ENCODE measurements around the gene TMEM150B.

The TMEM150B gene

DNA sequence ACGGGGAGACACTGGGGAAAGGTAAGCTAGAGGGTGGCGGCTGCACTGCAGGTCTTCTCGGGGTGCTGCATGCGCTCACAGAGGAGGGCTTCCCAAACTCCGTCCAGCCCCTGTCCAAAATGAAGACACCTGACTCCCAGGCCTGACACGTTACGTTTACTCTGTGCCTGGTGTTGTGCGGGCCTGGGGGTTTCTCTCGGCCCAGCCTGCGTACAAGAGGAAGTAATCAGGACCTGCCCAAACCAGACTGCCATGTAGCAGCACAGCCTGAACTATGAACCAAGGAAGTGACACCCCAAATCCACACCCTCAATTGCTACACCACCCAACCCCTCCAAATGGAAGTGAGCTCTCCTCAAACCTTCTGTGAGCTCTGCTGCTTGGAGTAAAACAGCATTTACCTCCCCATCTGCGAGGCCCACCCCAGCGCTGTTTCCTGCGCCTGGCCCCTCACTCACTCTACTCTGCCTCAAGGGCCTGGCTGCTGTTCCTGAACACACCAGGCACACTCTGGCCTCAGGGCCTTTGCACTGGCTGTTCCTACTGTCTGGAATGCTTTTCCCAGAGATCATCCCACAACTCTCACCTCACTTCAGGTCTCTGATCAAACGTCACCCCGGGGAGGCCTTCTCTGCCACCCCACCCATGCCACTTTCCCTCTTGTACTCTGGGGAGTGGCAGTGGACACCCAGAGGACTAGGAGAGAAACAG, 48.3 kb downstream of the TMEM150B start:
- no peak for DNase-seq

DNA sequence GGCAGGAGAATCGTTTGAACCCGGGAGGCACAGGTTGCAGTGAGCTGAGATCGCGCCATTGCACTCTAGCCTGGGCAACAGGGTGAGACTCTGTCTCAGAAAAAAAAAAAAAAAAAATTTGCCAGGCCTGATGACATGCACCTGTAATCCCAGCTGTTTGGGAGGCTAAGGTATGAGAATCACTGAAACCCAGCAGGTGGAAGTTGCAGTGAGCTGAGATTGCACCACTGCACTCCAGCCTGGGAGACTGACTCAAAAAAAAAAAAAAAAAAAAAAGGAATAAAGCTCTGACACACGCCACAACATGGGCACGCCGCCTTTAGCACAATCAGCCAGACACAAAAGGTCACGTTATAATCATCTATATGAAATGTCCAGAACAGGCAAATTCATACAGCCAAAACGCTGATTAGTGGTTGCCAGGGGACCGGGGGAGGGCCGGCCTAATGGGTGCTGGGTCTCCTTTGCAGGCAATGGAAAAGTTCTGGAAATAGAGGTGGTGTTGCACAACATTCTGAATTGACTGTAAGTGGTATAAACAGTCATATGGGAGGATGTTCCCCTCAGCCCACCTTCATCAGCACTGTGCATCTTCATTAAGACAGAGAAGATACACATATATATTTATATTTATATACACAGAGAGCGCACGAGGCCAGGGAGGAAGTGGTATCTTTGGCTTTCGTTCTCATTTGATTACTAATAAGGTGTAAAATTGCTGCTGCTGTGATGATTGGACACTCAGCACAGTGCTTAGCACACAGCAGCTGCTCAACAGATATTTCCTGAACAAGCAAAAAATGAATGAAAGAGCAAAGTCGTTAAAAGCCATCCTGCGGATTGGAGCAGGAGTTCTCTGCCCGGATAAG, 49.1 kb downstream of the TMEM150B start:
- DNase-seq: no peak

- no peak for DNase-seq
Observed at GRCh38 chr19:55273978-55274707, 51.0 kb downstream of the TMEM150B start.

GRCh38 chr19:55272142-55272541, 53.0 kb downstream of the TMEM150B start:
- DNase-seq: no peak

DNA sequence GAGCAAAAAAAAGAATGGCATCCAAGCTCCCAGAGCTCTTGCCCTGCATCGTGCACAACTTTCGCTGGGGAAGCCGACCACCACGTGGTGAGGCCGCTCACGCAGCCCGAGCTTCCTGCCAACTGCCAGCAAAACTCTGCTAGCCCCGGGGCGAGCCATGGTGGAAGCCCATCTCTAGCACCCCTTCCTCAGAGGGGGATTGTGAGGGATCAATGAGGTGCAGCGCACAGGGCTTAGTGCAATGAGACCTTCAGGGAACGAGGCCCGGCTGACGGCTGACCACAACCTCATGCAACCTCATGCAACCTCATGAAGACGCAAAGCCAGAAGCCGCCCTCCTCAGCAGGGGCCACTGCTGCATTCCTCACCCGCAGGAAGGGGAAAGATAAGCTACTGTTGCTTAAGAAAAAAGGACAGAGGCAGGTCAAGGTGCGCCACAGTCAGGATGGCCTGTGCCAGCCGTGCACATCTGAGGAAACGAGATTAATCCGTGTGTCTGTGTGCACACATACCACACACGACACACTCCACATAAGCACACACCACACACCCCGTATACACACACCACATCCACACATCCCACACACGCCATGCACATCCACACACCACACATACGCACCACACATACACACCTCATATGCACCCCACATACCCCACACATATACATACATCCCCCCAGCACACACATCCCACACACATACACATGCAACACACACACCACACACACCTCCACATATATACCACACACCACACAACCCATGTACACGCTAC, 54.8 kb downstream of the TMEM150B start:
- no peak for DNase-seq

DNA sequence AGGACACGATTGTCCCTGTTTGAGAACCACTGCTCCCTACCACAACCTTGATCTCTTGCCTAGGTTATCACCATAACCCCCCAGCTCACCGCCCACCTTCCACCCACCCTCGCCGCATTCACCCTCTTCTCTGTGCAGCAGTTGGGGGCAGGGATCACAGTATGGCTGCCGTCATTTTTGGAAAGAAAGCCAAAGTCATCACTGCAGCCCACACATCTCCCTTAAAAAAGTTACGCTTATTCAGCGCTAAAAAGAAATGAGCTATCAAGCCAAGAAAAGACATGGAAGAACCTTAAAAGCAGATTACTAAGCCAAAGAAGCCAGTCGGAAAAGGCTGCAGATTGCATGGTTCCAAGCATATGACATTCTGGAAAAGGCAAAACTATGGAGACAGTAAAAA, 55.8 kb downstream of the TMEM150B start:
- DNase-seq: no peak

DNA sequence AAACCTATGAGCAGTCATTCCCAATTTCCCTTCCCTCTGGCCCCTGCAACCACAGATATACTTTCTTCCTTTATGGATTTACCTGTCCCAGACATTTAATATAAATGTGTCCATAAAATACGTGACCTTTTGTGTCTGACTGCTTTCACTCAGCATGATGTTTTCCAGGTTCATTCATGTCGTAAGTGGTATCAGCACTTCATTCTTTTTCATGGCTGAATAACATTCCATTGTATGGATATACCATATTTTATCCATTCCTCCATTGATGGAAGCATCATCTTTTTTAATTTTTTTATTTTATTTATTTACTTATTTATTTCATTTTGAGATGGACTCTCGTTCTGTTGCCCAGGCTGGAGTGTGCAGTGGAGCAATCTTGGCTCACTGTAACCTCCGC, 58.3 kb downstream of the TMEM150B start:
- no peak for DNase-seq

- no peak for DNase-seq
Observed at GRCh38 chr19:55266404-55266803, 58.7 kb downstream of the TMEM150B start.

- DNase-seq: no peak
Observed at GRCh38 chr19:55265723-55266386, 59.3 kb downstream of the TMEM150B start.

GRCh38 chr19:55265173-55265572, 60.0 kb downstream of the TMEM150B start:
- DNase-seq: no peak

DNA sequence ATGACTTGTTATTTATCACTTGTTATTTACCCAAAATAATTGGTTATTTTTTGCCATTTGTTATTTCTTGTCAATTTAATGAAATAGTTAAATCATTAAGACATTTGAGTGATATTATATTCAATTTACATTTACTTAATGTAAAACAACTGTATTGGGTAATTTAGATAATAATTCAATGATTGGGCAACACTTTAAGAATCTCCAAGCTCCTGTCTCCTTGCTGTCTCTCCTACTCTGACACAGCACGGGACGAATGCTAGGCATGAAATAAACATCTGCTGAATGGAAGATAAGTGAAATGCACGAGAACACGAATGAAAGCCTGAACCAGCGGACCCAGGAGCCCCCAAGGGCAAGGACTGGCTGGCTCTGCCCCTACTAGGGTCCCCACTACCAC, 60.6 kb downstream of the TMEM150B start:
- DNase-seq: no peak
